Measurements from ENCODE around the gene SPOUT1.

DNA sequence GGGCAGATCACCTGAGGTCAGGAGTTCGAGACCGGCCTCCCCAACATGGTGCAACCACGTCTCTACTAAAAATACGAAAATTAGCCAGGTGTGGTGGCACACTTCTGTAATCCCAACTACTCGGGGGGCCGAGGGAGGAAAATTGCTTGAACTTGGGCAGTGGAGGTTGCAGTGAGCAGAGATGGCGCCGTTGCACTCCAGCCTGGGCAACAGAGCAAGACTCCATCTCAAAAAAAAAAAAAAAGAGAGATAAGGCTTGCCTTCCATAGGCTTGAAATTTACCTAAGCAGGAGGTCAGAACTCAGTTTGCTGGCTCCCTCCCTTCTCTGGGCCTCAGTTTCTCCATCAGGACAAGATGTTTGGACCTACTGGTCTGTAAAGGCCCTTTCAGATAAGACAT, 1.3 kb downstream of the SPOUT1 start:
- TF ChIP-seq EZH2 (IDR thresholded peaks at IDR 0.05; ENCODE audit: borderline replicate concordance, insufficient read depth, low read depth, low read length, poor library complexity, severe bottlenecking) (no peak), CTCF (IDR thresholded peaks at IDR 0.05) (no peak)

Measured in B cell (primary cell).